Mucosa of descending colon (tissue), 3 donors: Measurements from ENCODE around the gene DLGAP1. TPM values are rescaled to one million over a fixed set of nuclear protein-coding genes. Genes with fewer than 3 reads are reported as not detected.

Experiments
- ATAC-seq: fragments of 200-7000 bp; cut with Tn5 transposase; one replicate; pipeline ENCODE4 v1.9.1; 2020; ENCODE audit warnings: mild to moderate bottlenecking, moderate library complexity
- DNase-seq, 3 donors: peaks; one replicate each; pipeline ENCODE4 v3.0.0-alpha.2; 2020
- H3K36me3 ChIP-seq: fragments of 200-600 bp; one replicate; pipeline ENCODE4 v1.8.0; 2021; ENCODE audit warnings: low read depth, mild to moderate bottlenecking
- H3K4me1 ChIP-seq: fragments of 200-600 bp; one replicate; pipeline ENCODE4 v1.8.0; 2021; ENCODE audit warnings: low read depth, mild to moderate bottlenecking
- H3K4me3 ChIP-seq: fragments of 200-600 bp; one replicate; pipeline ENCODE4 v1.8.0; 2021; ENCODE audit warnings: mild to moderate bottlenecking
- H3K9me3 ChIP-seq: fragments of 200-600 bp; one replicate; pipeline ENCODE4 v1.8.0; 2021; ENCODE audit warnings: mild to moderate bottlenecking
- intact Hi-C, 2 donors: fragments of 100-400 bp; cut with DNase I in 1 of 2; cut with micrococcal nuclease in 1 of 2; formaldehyde crosslinking; loops; one replicate each; pipeline versions ENCODE4 v1.11.0 to v1.11.1; 2022; cut with DNase I, micrococcal nuclease
- total RNA-seq, 3 donors: library from RNA; stranded (reverse); fragmentation: NEBNext Ultra II Directional in 2 of 3; extraction: Animal tissue kit (Norgen Biotek cat#: 25700) in 2 of 3; gene quantifications; one replicate each; pipeline versions ENCODE4 v1.2.1 to v1.2.4, GENCODE V29; 2021 to 2023
- TF ChIP-seq, protein P1 (sequence below): fragments of 200-600 bp; IDR thresholded peaks from one replicate; pipeline ENCODE4 v1.8.0; 2022; ENCODE audit warnings: antibody characterized with exemption, mild to moderate bottlenecking
- donor health status: DM: no; HTN: no; CAD: no; lungs with moderate emphysema.
- donor health status: DM: no; HTN: no; CAD: no.
- donor health status: DM: no; HTN: yes; CAD: no.

Gene DLGAP1
- total RNA-seq, 3 donors from 2014 or later = 0.46 to 6.8 (median 4.1) TPM

- TF ChIP-seq, protein P1, sequence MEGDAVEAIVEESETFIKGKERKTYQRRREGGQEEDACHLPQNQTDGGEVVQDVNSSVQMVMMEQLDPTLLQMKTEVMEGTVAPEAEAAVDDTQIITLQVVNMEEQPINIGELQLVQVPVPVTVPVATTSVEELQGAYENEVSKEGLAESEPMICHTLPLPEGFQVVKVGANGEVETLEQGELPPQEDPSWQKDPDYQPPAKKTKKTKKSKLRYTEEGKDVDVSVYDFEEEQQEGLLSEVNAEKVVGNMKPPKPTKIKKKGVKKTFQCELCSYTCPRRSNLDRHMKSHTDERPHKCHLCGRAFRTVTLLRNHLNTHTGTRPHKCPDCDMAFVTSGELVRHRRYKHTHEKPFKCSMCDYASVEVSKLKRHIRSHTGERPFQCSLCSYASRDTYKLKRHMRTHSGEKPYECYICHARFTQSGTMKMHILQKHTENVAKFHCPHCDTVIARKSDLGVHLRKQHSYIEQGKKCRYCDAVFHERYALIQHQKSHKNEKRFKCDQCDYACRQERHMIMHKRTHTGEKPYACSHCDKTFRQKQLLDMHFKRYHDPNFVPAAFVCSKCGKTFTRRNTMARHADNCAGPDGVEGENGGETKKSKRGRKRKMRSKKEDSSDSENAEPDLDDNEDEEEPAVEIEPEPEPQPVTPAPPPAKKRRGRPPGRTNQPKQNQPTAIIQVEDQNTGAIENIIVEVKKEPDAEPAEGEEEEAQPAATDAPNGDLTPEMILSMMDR = no peak
- Histone ChIP-seq H3K9me3 (no peaks in the 10 kb centered on the region), H3K36me3 (no peaks in the 10 kb centered on the region), H3K4me3 (no peak overlapping the region), H3K4me1 (no peaks in the 10 kb centered on the region)
- intact Hi-C loops = no loop called here
- DNase-seq (no peak), ATAC-seq (no peak)
These were observed 21.4 kb downstream of the DLGAP1 start for GRCh38 chr18:4433717-4434116.

GRCh38 chr18:4430836-4431235 is 24.3 kb downstream of the DLGAP1 start:
- intact Hi-C loops = no loop called here
- TF ChIP-seq, protein P1 = no peak
- no peaks in the 10 kb centered on the region for H3K9me3 ChIP-seq
- no peaks in the 10 kb centered on the region for H3K4me1 ChIP-seq
- H3K4me3 ChIP-seq = no peak overlapping the region
- ATAC-seq (no peak), DNase-seq (no peak)
- no peaks in the 10 kb centered on the region for H3K36me3 ChIP-seq

- H3K9me3 ChIP-seq = no peaks in the 10 kb centered on the region
- no peaks in the 10 kb centered on the region for H3K4me1 ChIP-seq
- intact Hi-C loops = no loop called here
- TF ChIP-seq, protein P1 = no peak
- ATAC-seq = no peak
- no peak overlapping the region for H3K4me3 ChIP-seq
- DNase-seq = no peak
- H3K36me3 ChIP-seq = no peaks in the 10 kb centered on the region
These were observed 37.4 kb downstream of the DLGAP1 start for GRCh38 chr18:4417714-4418113.

GRCh38 chr18:4416976-4417375 is 38.1 kb downstream of the DLGAP1 start:
- intact Hi-C loops = no loop called here
- ATAC-seq (no peak), DNase-seq (no peak)
- Histone ChIP-seq H3K4me3 (no peak overlapping the region), H3K36me3 (no peaks in the 10 kb centered on the region), H3K9me3 (no peaks in the 10 kb centered on the region), H3K4me1 (no peaks in the 10 kb centered on the region)
- TF ChIP-seq, protein P1 = no peak

- no peak for ATAC-seq
- H3K9me3 ChIP-seq = no peaks in the 10 kb centered on the region
- no peaks in the 10 kb centered on the region for H3K36me3 ChIP-seq
- DNase-seq = no peak
- H3K4me1 ChIP-seq = no peaks in the 10 kb centered on the region
- TF ChIP-seq, protein P1 = no peak
- H3K4me3 ChIP-seq = no peak overlapping the region
- intact Hi-C loops = no loop called here
These were observed 42.8 kb downstream of the DLGAP1 start for GRCh38 chr18:4412286-4412685.

DNA sequence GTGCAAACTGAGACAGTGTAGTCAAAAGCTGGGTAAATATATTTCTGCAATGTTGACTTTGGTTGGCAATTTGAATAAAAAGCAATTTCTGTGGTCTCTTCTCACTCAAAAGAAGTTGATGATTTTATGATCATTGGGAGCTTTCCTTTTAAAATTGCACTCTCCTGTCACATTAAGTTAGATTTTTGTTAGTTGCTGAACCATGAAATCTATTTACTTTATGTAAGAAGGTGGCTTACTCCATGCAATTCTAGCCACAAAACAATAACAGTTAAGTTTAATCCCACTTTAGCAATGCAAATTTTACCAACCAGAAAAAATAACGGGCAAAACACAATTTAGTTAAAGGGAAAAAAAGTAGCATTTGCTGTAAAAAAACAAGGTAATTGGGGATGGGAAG is 48.3 kb downstream of the DLGAP1 start:
- Histone ChIP-seq H3K9me3 (no peaks in the 10 kb centered on the region), H3K4me1 (no peaks in the 10 kb centered on the region), H3K36me3 (no peaks in the 10 kb centered on the region), H3K4me3 (no peak overlapping the region)
- no peak for DNase-seq
- ATAC-seq = no peak
- intact Hi-C loops = no loop called here
- TF ChIP-seq, protein P1 = no peak
